K562 (cell line): ENCODE measurements around the gene MYOZ1. TPM values are rescaled to one million over a fixed set of nuclear protein-coding genes. Genes with fewer than 3 reads are reported as not detected.
A peak's percentile ranks its signal among the peaks of the same experiment; 100 is the strongest.

ENCODE experiments used
- ARID1B ChIP-seq: fragments of 450-650 bp; IDR thresholded peaks from 2 replicates; pipeline ENCODE4 v1.6.1; 2016; ENCODE audit warnings: antibody characterized with exemption, mild to moderate bottlenecking, inconsistent platforms
- BMI1 ChIP-seq: fragments of 150-350 bp; IDR thresholded peaks from 2 replicates; pipeline ENCODE4 v1.6.1; 2014; ENCODE audit warnings: low read length
- CBX2 ChIP-seq: fragments of 200-600 bp; sonication (generic); IDR thresholded peaks from one replicate; pipeline ENCODE4 v1.6.1; 2012; ENCODE audit warnings: mild to moderate bottlenecking, low read length, inconsistent platforms; ENCODE audit not compliant: insufficient read depth, poor library complexity, severe bottlenecking
- EZH2 ChIP-seq: IDR thresholded peaks from 2 replicates; pipeline ENCODE4 v1.6.1; 2012; ENCODE audit warnings: low read depth, mild to moderate bottlenecking, inconsistent platforms, low read length, borderline replicate concordance
- GTF2F1 ChIP-seq: IDR thresholded peaks from 2 replicates; pipeline ENCODE4 v1.6.1; 2011; ENCODE audit warnings: low read depth, low read length, improper control_type of control experiment
- HNRNPH1 ChIP-seq: fragments of 200-400 bp; formaldehyde crosslinking; optimal IDR thresholded peaks from 2 replicates; pipeline ENCODE3; 2017; ENCODE audit warnings: low read depth, mild to moderate bottlenecking, low read length, moderate library complexity
- MEIS2 ChIP-seq: fragments of 450-650 bp; IDR thresholded peaks from 2 replicates; pipeline ENCODE4 v1.6.1; 2014; ENCODE audit warnings: mild to moderate bottlenecking; ENCODE audit not compliant: partially characterized antibody
- MTA1 ChIP-seq: fragments of 450-650 bp; IDR thresholded peaks from 2 replicates; pipeline ENCODE4 v1.6.1; 2017; ENCODE audit warnings: borderline replicate concordance
- POLR3G ChIP-seq: IDR thresholded peaks from 2 replicates; pipeline ENCODE4 v1.6.1; 2011; ENCODE audit not compliant: insufficient read length, insufficient replicate concordance; ENCODE audit errors: extremely low read depth
- TAL1 ChIP-seq: fragments of 450-650 bp; IDR thresholded peaks from 2 replicates; pipeline ENCODE4 v1.6.1; 2016; ENCODE audit warnings: mild to moderate bottlenecking
- XRCC3 ChIP-seq: fragments of 450-650 bp; IDR thresholded peaks from 2 replicates; pipeline ENCODE4 v1.6.1; 2017; ENCODE audit warnings: mild to moderate bottlenecking, moderate library complexity
- ZEB2 ChIP-seq: fragments of 450-650 bp; IDR thresholded peaks from 2 replicates; pipeline ENCODE4 v1.6.1; 2016
- ZNF143 ChIP-seq: sonication (generic); formaldehyde crosslinking; IDR thresholded peaks from 2 replicates; pipeline ENCODE4 v1.9.0; 2022; ENCODE audit warnings: mild to moderate bottlenecking, missing genetic modification reagents
- ZNF253 ChIP-seq: fragments of 250-450 bp; sonication (Bioruptor Pico); conservative IDR thresholded peaks from 2 replicates; pipeline ENCODE4 v1.6.1; 2021; ENCODE audit warnings: mild to moderate bottlenecking
- ZNF408 ChIP-seq: fragments of 250-450 bp; sonication (Bioruptor Pico); IDR thresholded peaks from 2 replicates; pipeline ENCODE4 v1.4.0; 2020; ENCODE audit warnings: low read depth, mild to moderate bottlenecking, moderate library complexity
- ZNF583 ChIP-seq: fragments of 250-450 bp; sonication (Bioruptor Pico); IDR thresholded peaks from 2 replicates; pipeline ENCODE4 v1.4.0; 2020
- ZNF76 ChIP-seq: fragments of 250-450 bp; sonication (Bioruptor Pico); IDR thresholded peaks from 2 replicates; pipeline ENCODE4 v1.4.0; 2020; ENCODE audit warnings: mild to moderate bottlenecking, moderate library complexity, borderline replicate concordance
- polyA plus RNA-seq, 8 experiments: library from polyadenylated mRNA; depleted of rRNA in 4 of 8; stranded (reverse) in 5 of 8; unstranded in 3 of 8; fragments of >200 nt; fragmentation: Nextera tagmentation in 2 of 8; fragmentation: Illumina TruSeq in 1 of 8; extraction: Ambion mirVana in 2 of 8; extraction: Trizol in 1 of 8; gene quantifications; 2 replicates each; pipeline versions ENCODE4 v1.2.1 to v1.2.3, GENCODE V29; 2011 to 2014; ENCODE audit warnings: inconsistent platforms in 1 of 8, missing spikeins in 1 of 8
- total RNA-seq, 7 experiments: library from RNA; depleted of rRNA in 6 of 7; stranded (reverse); fragments of >200 nt in 6 of 7; fragmentation: Illumina TruSeq in 2 of 7; extraction: Trizol in 2 of 7; gene quantifications; 2 replicates each; pipeline versions ENCODE4 v1.2.1 to v1.2.3, GENCODE V29; 2011 to 2021; ENCODE audit warnings: low replicate concordance in 1 of 7
- TF ChIP-seq, protein P1 (sequence below), 2 experiments: IDR thresholded peaks in 1 of 2; conservative IDR thresholded peaks in 1 of 2; 2 replicates each; pipeline ENCODE4 v1.6.1; 2016; ENCODE audit warnings: low read depth in 2 of 2, mild to moderate bottlenecking in 1 of 2, missing compliant biosample characterization in 1 of 2, missing genetic modification characterization in 1 of 2, moderate library complexity in 1 of 2
- TF ChIP-seq, protein P2 (sequence below), 2 experiments: fragments of 450-650 bp; IDR thresholded peaks; 2 replicates each; pipeline ENCODE4 v1.6.1; 2016
- TF ChIP-seq, protein P3 (sequence below): sonication (generic); formaldehyde crosslinking; IDR thresholded peaks from 2 replicates; pipeline ENCODE4 v1.8.0; 2022; ENCODE audit warnings: mild to moderate bottlenecking, missing genetic modification reagents
- TF ChIP-seq, protein P4 (sequence below), 2 experiments: IDR thresholded peaks; 2 replicates each; pipeline ENCODE4 v1.6.1; 2011; ENCODE audit warnings: borderline replicate concordance in 1 of 2, control low read depth in 1 of 2, low read depth in 1 of 2, low read length in 1 of 2, mild to moderate bottlenecking in 1 of 2, mixed read lengths in 1 of 2, moderate library complexity in 1 of 2; ENCODE audit not compliant: insufficient read depth in 1 of 2, insufficient read length in 1 of 2, poor library complexity in 1 of 2, severe bottlenecking in 1 of 2; ENCODE audit errors: extremely low read depth in 1 of 2

Gene MYOZ1
- total and polyA plus RNA-seq, 9 of the 15 experiments (the other 6 are each of a cell fraction or from before 2014, with no cell fraction given): 0.03 to 0.18 (median 0.07) TPM; not detected in 5

DNA sequence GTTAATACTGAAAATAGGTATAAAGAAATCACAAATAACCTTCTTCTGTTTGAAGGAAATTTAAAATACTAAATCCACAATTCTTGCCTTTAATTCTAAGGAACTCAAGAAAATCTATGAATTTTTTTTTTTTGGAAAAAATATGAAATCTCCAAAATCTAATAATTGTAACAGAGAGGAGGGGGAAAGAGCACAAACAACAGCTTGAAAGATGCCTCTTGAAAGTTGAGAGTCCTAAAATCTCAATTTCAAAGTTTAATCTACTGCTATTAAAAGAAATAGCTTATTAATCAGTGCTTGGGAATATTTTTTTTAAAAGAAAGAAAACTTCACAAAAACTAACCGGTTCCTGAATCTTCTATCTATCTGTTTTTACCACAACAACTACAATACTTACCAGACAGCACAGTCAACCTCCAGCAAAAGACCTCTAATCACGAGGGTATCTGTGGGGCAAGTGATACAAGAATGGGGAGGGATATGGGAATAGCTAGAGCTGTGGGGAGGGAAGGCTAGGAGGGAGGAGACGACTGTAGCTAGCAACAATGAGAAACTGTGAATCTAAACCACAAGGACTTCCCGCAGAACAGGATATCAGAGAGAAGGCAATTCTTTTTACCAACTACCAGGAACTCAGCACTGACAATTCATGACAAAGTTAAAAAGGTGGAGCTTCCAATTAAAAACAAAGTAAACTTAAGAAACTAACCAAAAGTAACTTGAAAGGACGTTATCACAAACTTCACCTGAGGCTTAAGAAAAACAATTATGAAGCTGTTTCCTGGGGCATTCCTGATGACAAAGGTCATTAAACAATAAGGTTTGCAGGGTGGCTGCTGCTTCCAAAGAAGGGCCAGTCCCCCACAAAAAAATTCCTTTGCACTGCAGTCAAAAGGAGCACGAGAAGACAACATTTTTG is 50.1 kb downstream of the MYOZ1 start, which contains the start of gene USP54 (continued):
- TF ChIP-seq, protein P1, sequence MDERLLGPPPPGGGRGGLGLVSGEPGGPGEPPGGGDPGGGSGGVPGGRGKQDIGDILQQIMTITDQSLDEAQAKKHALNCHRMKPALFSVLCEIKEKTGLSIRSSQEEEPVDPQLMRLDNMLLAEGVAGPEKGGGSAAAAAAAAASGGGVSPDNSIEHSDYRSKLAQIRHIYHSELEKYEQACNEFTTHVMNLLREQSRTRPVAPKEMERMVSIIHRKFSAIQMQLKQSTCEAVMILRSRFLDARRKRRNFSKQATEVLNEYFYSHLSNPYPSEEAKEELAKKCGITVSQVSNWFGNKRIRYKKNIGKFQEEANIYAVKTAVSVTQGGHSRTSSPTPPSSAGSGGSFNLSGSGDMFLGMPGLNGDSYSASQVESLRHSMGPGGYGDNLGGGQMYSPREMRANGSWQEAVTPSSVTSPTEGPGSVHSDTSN (CRISPR knock-in tag; IDR thresholded peaks at IDR 0.05; ENCODE audit: low read depth): no peak
- TF ChIP-seq, protein P1 (tag; conservative IDR thresholded peaks at IDR 0.05; ENCODE audit: low read depth): no peak
- TF ChIP-seq POLR3G (no peak), ZNF408 (CRISPR knock-in tag) (no peak), ZEB2 (peak; percentile 50), ARID1B (peak; percentile 62), MTA1 (0 out of 2 replicates have a peak, but pooled peaks have one; percentile 8), ZNF76 (CRISPR knock-in tag) (no peak), CBX2 (no peak), GTF2F1 (no peak), TAL1 (no peak), MEIS2 (peak; percentile 19), BMI1 (no peak), ZNF143 (CRISPR knock-in tag) (no peak), XRCC3 (no peak), ZNF253 (CRISPR knock-in tag) (no peak), HNRNPH1 (no peak), EZH2 (no peak), ZNF583 (no peak)
- TF ChIP-seq, protein P2, sequence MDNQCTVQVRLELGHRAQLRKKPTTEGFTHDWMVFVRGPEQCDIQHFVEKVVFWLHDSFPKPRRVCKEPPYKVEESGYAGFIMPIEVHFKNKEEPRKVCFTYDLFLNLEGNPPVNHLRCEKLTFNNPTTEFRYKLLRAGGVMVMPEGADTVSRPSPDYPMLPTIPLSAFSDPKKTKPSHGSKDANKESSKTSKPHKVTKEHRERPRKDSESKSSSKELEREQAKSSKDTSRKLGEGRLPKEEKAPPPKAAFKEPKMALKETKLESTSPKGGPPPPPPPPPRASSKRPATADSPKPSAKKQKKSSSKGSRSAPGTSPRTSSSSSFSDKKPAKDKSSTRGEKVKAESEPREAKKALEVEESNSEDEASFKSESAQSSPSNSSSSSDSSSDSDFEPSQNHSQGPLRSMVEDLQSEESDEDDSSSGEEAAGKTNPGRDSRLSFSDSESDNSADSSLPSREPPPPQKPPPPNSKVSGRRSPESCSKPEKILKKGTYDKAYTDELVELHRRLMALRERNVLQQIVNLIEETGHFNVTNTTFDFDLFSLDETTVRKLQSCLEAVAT (IDR thresholded peaks at IDR 0.05): peak in 1 of 2 experiments; percentile 60; a peak in 1 of 4 replicates
- TF ChIP-seq, protein P3, sequence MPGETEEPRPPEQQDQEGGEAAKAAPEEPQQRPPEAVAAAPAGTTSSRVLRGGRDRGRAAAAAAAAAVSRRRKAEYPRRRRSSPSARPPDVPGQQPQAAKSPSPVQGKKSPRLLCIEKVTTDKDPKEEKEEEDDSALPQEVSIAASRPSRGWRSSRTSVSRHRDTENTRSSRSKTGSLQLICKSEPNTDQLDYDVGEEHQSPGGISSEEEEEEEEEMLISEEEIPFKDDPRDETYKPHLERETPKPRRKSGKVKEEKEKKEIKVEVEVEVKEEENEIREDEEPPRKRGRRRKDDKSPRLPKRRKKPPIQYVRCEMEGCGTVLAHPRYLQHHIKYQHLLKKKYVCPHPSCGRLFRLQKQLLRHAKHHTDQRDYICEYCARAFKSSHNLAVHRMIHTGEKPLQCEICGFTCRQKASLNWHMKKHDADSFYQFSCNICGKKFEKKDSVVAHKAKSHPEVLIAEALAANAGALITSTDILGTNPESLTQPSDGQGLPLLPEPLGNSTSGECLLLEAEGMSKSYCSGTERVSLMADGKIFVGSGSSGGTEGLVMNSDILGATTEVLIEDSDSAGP (CRISPR knock-in tag): no peak
- TF ChIP-seq, protein P4, sequence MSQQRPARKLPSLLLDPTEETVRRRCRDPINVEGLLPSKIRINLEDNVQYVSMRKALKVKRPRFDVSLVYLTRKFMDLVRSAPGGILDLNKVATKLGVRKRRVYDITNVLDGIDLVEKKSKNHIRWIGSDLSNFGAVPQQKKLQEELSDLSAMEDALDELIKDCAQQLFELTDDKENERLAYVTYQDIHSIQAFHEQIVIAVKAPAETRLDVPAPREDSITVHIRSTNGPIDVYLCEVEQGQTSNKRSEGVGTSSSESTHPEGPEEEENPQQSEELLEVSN (IDR thresholded peaks at IDR 0.05; ENCODE audit: borderline replicate concordance in 1 of 2, extremely low read depth in 1 of 2, insufficient read depth in 1 of 2, insufficient read length in 1 of 2, low read depth in 1 of 2, low read length in 1 of 2, poor library complexity in 1 of 2, severe bottlenecking in 1 of 2): no peak
